M059J (cell line): ENCODE measurements around the gene DLX4. TPM values are rescaled to one million over a fixed set of nuclear protein-coding genes. Genes with fewer than 3 reads are reported as not detected.

Source experiments
- DNase-seq: peaks from one replicate; pipeline ENCODE4 v3.0.0-alpha.2; 2012; ENCODE audit warnings: low read depth
- total RNA-seq: library from RNA; depleted of rRNA; stranded (reverse); fragments of >200 nt; shearing (Covaris generic); gene quantifications from 2 replicates; pipeline ENCODE4 v1.2.3, GENCODE V29; 2014; rRNA removed

Gene DLX4
- total RNA-seq, 1 experiment from 2014 or later: 7.4 TPM

GRCh38 chr17:50014471-50015088 is 45.6 kb downstream of the DLX4 start:
- no peak for DNase-seq

- no peak for DNase-seq
Observed at GRCh38 chr17:50015146-50015545, 46.2 kb downstream of the DLX4 start.

DNA sequence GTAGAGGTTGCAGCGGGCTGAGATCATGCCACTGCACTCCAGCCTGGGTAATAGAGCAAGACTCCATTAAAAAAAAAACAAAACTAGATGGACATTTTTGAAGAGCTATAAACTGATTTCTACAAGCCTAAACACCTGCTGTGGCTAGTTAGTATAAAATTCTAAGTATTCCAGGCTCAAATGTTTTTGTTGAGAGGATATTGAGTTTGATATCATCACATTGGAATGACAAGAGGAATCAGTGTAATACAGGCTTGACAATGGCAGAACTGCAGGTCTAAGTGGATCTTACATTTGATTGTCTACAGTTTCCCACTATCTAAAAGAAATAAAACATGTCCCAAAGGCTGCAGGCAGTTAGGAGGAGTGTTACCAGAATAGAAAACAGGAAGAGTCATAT is 49.9 kb downstream of the DLX4 start:
- DNase-seq: no peak

GRCh38 chr17:50020841-50021599 is 52.0 kb downstream of the DLX4 start:
- no peak for DNase-seq

DNA sequence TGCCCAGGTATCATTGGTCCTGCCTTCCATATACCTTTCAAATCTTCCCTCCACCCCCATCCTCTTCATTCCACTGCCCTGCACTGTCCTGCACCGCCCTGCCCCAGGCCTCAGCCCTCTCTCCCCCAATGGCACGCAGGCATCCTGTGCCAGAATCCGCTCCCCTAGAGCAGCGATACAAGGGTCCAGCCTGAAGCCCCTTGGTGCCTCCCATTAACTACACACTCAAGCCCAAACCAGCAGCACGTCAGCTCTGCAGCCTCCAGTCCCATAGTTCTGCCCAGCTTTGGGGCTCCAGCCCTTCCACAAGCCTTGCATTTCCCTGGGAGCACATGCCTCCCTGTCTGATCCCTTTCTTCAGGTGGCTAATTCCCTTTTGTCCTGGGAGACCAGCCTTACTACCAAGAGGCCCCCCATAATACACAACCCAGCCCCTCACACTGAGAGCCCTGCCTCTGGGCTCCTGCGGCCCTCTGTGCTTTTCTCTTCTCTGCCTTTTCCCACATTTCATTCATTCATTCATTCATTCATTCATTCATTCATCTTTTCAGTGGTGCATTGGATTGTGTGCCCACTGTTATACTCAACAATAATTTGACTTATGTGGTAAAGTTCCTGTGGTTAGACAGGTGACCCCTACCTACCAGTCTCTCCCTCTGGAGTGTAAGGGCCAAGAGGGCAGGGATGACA is 52.8 kb downstream of the DLX4 start:
- no peak for DNase-seq

DNA sequence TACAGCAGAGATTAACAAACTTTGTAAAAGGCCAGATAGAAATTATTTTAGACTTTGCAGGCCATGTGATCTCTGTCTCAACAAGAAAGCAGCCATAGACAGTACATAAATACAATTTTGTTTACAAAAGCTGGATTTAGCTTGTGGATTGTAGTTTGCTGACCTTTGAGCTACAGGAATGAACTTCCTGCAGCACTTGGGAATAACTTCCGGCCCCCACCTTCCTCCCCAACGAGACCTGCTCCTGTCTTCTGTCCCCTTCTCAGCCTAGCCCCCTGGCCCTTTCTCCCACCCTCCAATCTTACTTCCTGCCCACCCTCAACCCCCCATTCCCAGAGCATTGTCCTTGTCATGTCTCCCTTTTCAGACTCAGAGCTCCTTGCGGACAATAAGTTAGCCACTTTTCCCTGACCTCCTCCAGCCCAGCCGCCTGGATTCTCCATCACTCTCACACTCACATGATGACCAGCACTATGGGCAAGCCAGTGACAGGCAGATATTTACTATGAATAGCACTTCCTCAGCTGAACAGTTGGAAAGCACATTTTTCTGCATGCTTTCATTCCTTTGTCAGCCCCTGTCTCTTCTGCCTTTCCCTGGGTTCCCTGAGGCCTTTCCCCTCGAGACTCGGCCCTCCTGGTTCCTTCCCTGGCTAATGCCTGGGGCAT is 53.6 kb downstream of the DLX4 start:
- no peak for DNase-seq

DNA sequence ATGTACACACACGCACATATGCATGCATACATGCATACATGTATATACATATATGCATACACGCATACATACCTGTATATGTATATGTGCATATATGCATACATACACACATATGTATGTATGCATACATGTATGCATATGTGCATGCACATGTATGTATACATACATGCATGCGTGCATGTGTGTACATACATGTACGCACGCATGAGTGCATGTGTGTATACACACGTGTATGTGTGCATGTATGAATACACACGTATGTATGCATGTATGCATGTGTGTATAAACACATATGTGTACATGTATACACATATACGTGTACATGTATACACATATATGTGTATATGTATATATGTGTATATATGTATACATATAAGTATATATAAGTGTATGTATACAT is 54.5 kb downstream of the DLX4 start:
- DNase-seq: no peak

Other genes starting within 250 kb of the DLX4 start
- 10.5 and 12.3 TPM in 2 replicates for gene FAM117A, start 205.1 kb upstream of the DLX4 start, total RNA-seq
- gene KAT7, start 180.5 kb upstream of the DLX4 start, total RNA-seq: 28.2 and 50.4 TPM in 2 replicates
- gene TAC4, start 121.1 kb upstream of the DLX4 start, total RNA-seq: not detected in 2 replicates
- 0.15 and 0.96 TPM in 2 replicates for gene DLX3, start 26.0 kb downstream of the DLX4 start, total RNA-seq
- 365 and 711 TPM in 2 replicates for gene ITGA3, start 86.9 kb downstream of the DLX4 start, total RNA-seq
- 27.2 and 38.2 TPM in 2 replicates for gene PDK2, start 126.2 kb downstream of the DLX4 start, total RNA-seq
- 0.22 and 0.49 TPM in 2 replicates for gene SAMD14, start 161.0 kb downstream of the DLX4 start, total RNA-seq
- gene PPP1R9B, start 181.5 kb downstream of the DLX4 start, total RNA-seq: 14.6 and 36.1 TPM in 2 replicates
- gene SGCA, start 196.8 kb downstream of the DLX4 start, total RNA-seq: not detected in 2 replicates
- gene COL1A1, start 232.4 kb downstream of the DLX4 start, total RNA-seq: 41.9 and 81.3 TPM in 2 replicates